GM10266 (cell line): ENCODE measurements around the gene ZNF487.

Experiments
- DNase-seq: peaks from one replicate; pipeline ENCODE4 v3.0.0; 2012; ENCODE audit errors: extremely low spot score
- CTCF ChIP-seq: IDR thresholded peaks from 2 replicates; pipeline ENCODE4 v1.5.1; 2012; ENCODE audit warnings: mild to moderate bottlenecking, low read depth; ENCODE audit not compliant: control insufficient read depth, insufficient read depth; ENCODE audit errors: missing control alignments

ZNF487 gene

GRCh38 chr10:43524434-43525247, 87.7 kb downstream of the ZNF487 start:
- no peak for TF ChIP-seq CTCF
- DNase-seq, result no peak
